Measurements from ENCODE around the gene LRRC75B.

DNA sequence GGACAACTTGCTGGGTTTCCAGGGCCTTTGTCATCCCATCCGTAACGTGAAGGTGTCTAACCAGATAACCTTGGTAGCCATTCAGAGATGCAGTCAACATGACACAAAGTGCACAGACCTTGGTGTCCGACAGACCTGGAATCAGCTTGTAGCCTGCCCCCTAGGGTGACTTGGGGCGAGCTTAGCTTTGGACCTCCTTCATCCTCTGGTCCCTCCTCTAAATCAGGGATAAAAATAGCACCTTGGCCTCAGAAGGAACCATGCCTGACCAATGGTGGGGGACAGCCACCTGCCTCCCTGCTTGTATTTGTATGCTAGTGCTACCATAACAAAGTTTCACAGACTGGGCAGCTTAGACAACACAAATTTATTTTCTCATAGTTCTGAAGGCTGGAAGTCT lies 33.4 kb downstream of the LRRC75B start:
- TF ChIP-seq POLR2A (IDR thresholded peaks at IDR 0.05; ENCODE audit: low read depth, low read length) (no peak), POLR2AphosphoS5 (IDR thresholded peaks at IDR 0.05; ENCODE audit: low read depth, low read length) (no peak), TAF1 (IDR thresholded peaks at IDR 0.05; ENCODE audit: low read depth, low read length) (no peak), POU2F2 (IDR thresholded peaks at IDR 0.05; ENCODE audit: low read depth, low read length) (no peak)

Measured in GM12891 (cell line).